ENCODE measurements around the gene WASF1.

WASF1 gene

GRCh38 chr6:110179406-110180227, at the start of gene WASF1:
TSS of gene WASF1 (minus strand) at chr6:110179670. CDS start at chr6:110127601, 52,069 bp downstream.
- FAIRE-seq = peak; percentile 97
- peak; percentile 77 for TF ChIP-seq POLR2A (IDR thresholded peaks at IDR 0.05; ENCODE audit: low read depth, low read length)
- DNase-seq (ENCODE audit: insufficient read length, low spot score) = peak; percentile 53

- DNase-seq (ENCODE audit: insufficient read length, low spot score) = no peak
- no peak for TF ChIP-seq POLR2A (IDR thresholded peaks at IDR 0.05; ENCODE audit: low read depth, low read length)
- FAIRE-seq = no peak
Observed at GRCh38 chr6:110226261-110226660, 46.8 kb upstream of the WASF1 start.

- no peak for FAIRE-seq
- no peak for DNase-seq (ENCODE audit: insufficient read length, low spot score)
- no peak for TF ChIP-seq POLR2A (IDR thresholded peaks at IDR 0.05; ENCODE audit: low read depth, low read length)
Observed at GRCh38 chr6:110221738-110222137, 42.3 kb upstream of the WASF1 start.

GRCh38 chr6:110217266-110217665, 37.8 kb upstream of the WASF1 start:
- DNase-seq (ENCODE audit: insufficient read length, low spot score) (no peak), FAIRE-seq (peak; percentile 38)
- no peak for TF ChIP-seq POLR2A (IDR thresholded peaks at IDR 0.05; ENCODE audit: low read depth, low read length)

GRCh38 chr6:110216140-110216539, 36.7 kb upstream of the WASF1 start:
- FAIRE-seq (no peak), DNase-seq (ENCODE audit: insufficient read length, low spot score) (no peak)
- TF ChIP-seq POLR2A (IDR thresholded peaks at IDR 0.05; ENCODE audit: low read depth, low read length) = no peak

GRCh38 chr6:110214338-110214737, 34.9 kb upstream of the WASF1 start:
- FAIRE-seq (no peak), DNase-seq (ENCODE audit: insufficient read length, low spot score) (no peak)
- TF ChIP-seq POLR2A (IDR thresholded peaks at IDR 0.05; ENCODE audit: low read depth, low read length) = no peak

- no peak for FAIRE-seq
- DNase-seq (ENCODE audit: insufficient read length, low spot score) = no peak
- no peak for TF ChIP-seq POLR2A (IDR thresholded peaks at IDR 0.05; ENCODE audit: low read depth, low read length)
Observed at GRCh38 chr6:110211753-110212152, 32.3 kb upstream of the WASF1 start.

GRCh38 chr6:110207652-110208051, 28.2 kb upstream of the WASF1 start:
- TF ChIP-seq POLR2A (IDR thresholded peaks at IDR 0.05; ENCODE audit: low read depth, low read length) = no peak
- DNase-seq (ENCODE audit: insufficient read length, low spot score) = no peak
- FAIRE-seq = no peak

- no peak for TF ChIP-seq POLR2A (IDR thresholded peaks at IDR 0.05; ENCODE audit: low read depth, low read length)
- no peak for FAIRE-seq
- DNase-seq (ENCODE audit: insufficient read length, low spot score) = no peak
Observed at GRCh38 chr6:110201151-110201884, 21.8 kb upstream of the WASF1 start.

GRCh38 chr6:110198561-110198960, 19.1 kb upstream of the WASF1 start:
- no peak for FAIRE-seq
- no peak for DNase-seq (ENCODE audit: insufficient read length, low spot score)
- TF ChIP-seq POLR2A (IDR thresholded peaks at IDR 0.05; ENCODE audit: low read depth, low read length) = no peak

- FAIRE-seq (no peak), DNase-seq (ENCODE audit: insufficient read length, low spot score) (no peak)
- TF ChIP-seq POLR2A (IDR thresholded peaks at IDR 0.05; ENCODE audit: low read depth, low read length) = no peak
Observed at GRCh38 chr6:110196874-110197273, 17.4 kb upstream of the WASF1 start.

- TF ChIP-seq POLR2A (IDR thresholded peaks at IDR 0.05; ENCODE audit: low read depth, low read length) = no peak
- no peak for FAIRE-seq
- DNase-seq (ENCODE audit: insufficient read length, low spot score) = no peak
Observed at GRCh38 chr6:110195639-110196038, 16.2 kb upstream of the WASF1 start.

GRCh38 chr6:110191477-110191876, 12.0 kb upstream of the WASF1 start:
- no peak for TF ChIP-seq POLR2A (IDR thresholded peaks at IDR 0.05; ENCODE audit: low read depth, low read length)
- DNase-seq (ENCODE audit: insufficient read length, low spot score) (no peak), FAIRE-seq (no peak)

- DNase-seq (ENCODE audit: insufficient read length, low spot score) (no peak), FAIRE-seq (no peak)
- TF ChIP-seq POLR2A (IDR thresholded peaks at IDR 0.05; ENCODE audit: low read depth, low read length) = no peak
Observed at GRCh38 chr6:110190726-110191125, 11.3 kb upstream of the WASF1 start.

GRCh38 chr6:110188791-110189190, 9.3 kb upstream of the WASF1 start:
- no peak for TF ChIP-seq POLR2A (IDR thresholded peaks at IDR 0.05; ENCODE audit: low read depth, low read length)
- FAIRE-seq = no peak
- no peak for DNase-seq (ENCODE audit: insufficient read length, low spot score)
